Fibroblast of pulmonary artery (primary cell): Measurements from ENCODE around the gene CASP10.

Experiments used
- DNase-seq: peaks from one replicate; pipeline ENCODE4 v3.0.0-alpha.2; 2010; ENCODE audit warnings: low read depth
- H3K4me3 ChIP-seq: replicated peaks from 2 replicates; pipeline ENCODE4 v1.5.1; 2011; ENCODE audit warnings: low read depth, mild to moderate bottlenecking, control low read depth, low read length, moderate library complexity
- TF ChIP-seq, protein P1 (sequence below): IDR thresholded peaks from 2 replicates; pipeline ENCODE4 v1.5.1; 2011; ENCODE audit warnings: mild to moderate bottlenecking, control low read depth, low read length, inconsistent platforms; ENCODE audit errors: missing control alignments

The CASP10 gene

DNA sequence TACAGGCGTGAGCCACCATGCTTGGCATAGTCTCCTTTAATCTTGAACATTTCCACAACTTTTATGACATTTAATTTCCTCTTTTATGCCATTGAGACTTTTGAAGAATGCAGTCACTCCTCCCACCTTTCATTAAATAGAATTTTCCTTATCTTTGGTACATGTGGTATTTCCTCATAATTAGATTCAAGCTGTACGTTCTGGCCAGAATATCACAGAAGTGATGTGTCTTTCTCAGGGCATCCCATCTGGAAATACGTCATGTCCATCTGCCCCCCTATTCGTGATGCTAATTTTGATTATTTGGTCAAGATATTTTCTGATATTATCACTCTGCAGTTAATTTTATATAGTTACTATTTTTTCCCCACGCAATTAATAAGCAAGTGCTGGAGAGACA, 16.9 kb downstream of the CASP10 start:
- no peak overlapping the region for H3K4me3 ChIP-seq
- TF ChIP-seq, protein P1, sequence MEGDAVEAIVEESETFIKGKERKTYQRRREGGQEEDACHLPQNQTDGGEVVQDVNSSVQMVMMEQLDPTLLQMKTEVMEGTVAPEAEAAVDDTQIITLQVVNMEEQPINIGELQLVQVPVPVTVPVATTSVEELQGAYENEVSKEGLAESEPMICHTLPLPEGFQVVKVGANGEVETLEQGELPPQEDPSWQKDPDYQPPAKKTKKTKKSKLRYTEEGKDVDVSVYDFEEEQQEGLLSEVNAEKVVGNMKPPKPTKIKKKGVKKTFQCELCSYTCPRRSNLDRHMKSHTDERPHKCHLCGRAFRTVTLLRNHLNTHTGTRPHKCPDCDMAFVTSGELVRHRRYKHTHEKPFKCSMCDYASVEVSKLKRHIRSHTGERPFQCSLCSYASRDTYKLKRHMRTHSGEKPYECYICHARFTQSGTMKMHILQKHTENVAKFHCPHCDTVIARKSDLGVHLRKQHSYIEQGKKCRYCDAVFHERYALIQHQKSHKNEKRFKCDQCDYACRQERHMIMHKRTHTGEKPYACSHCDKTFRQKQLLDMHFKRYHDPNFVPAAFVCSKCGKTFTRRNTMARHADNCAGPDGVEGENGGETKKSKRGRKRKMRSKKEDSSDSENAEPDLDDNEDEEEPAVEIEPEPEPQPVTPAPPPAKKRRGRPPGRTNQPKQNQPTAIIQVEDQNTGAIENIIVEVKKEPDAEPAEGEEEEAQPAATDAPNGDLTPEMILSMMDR = no peak
- DNase-seq = no peak

DNA sequence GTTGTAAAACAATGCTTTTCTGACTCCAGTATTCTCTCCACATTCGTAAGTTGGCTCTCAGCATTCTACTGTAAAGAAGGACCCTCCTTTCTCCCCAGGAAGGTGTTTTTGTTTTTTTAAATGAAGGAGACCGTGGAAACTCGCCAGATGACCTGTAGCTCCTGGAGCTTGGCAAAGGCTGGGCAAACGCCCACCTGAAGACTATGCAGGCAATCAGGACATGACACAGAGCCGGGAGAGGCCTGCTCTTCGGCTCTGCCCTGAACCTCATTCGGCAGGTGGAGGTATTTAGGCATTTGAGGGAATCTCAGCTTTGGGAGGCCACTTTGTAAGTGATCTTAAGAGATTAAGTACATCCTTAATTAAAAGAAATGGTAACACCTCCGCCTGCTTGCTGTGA, 17.4 kb downstream of the CASP10 start:
- TF ChIP-seq, protein P1 = no peak
- H3K4me3 ChIP-seq = no peak overlapping the region
- no peak for DNase-seq

DNA sequence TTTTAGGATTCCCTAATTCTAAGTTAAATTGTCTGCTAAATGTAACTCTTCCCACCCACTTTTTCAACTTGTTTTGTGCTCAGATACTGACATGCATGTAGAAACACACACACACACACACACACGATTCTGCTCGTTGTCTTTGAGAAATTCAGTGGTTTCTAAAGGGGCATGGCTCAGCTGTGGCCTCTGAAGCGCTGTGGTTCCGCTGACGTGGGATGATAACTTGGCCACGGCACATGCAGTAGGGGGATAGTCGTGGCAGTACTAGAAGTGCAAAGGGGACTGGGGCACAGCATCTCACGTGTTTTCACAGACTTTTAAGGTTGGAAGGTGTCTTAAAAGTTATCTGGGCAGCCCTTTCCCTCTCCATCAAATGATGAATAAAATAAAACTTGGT, 18.4 kb downstream of the CASP10 start:
- no peak overlapping the region for H3K4me3 ChIP-seq
- no peak for DNase-seq
- TF ChIP-seq, protein P1 = no peak

DNA sequence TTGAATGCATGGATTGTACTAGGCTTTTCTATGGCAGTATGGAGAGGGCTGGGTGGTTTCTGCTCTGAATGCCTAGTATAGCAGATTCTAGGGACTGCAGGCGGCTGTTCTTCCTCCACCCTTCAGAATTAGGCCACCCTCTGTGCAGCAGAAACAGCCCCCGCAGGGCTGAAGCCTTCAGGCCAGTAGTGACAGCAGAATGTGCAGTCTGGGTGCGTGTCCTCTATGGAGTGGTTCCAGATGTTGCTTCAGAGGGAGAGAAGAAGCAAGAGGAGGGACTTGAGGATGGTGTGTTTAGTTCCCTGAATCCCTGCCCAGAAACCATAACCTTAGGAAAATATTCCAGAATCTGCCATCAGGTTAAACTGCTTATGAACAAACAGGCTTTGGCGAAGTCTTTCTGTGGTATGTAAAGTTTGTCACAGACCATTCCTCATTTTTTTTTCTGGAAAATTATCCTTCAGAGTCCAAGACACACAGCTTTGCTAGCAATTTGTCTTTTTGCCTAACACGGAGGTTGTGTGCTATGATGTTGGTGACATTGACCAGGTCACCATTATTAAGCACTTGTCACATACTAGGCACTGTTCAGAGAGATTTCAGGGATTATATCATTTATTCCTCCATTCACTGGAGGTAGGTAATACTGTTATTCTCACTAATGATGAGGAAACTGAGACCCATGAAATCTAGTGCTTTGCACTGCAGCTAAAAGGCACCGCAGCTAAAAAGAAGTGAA, 21.1 kb downstream of the CASP10 start:
- peak; percentile 78 for DNase-seq
- TF ChIP-seq, protein P1 = no peak
- H3K4me3 ChIP-seq = no peak overlapping the region

DNA sequence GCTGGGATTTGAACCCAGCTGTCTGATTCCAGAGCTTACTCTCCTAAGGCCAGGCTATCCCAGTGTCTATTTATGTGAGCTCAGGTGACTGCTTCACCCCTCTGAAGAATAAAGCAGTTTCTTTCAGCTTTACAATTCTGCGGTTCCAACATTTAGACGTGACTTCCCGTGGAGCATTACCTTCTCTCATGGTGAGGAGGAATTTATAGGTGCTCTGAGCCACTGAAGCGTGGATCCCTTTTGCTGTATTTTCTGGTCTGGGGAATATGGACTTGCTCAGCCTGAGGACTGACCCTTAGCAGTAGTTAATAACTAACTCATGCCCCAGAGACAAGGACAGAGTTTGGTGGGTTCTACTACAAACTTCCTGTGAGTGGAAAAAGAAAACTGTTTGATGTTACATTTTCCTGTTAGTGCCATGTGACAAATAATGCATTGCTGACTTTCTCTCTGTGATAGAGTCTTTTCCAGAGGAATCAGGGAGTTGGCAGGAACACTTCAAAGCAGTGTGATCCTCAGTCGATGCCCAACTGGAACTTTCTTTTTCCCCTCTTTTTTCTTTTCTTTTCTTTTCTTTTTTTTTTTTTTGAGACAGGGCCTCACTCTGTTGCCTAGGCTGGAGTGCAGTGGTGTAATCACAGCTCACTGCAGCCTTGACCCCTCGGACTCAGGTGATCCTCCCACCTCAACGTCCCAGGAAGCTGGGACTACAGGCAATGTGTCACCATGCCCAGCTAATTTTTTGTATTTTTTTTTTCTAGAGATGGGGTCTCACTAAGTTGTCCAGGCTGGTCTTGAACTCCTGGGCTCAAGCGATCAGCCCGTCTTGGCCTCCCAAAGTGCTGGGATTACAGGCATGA, 21.9 kb downstream of the CASP10 start:
- no peak overlapping the region for H3K4me3 ChIP-seq
- no peak for DNase-seq
- TF ChIP-seq, protein P1 = no peak

DNA sequence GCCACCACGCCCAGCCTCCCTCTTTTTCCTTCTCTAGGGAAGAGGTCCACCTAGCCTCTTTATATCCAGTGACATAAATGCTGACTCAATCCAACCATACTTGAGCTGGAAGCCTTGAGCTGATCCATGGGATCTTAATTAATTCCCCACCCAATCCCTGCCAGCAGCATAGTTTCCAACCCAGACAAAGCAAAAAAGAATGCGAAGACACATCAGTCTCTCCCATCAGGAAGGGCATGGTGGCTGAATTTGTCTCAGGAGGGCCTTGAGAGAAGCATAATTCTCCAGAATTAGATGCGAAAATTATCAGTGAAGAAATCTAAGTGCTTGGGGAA, 22.5 kb downstream of the CASP10 start:
- no peak for DNase-seq
- H3K4me3 ChIP-seq = no peak overlapping the region
- TF ChIP-seq, protein P1 = no peak
